ENCODE measurements around the gene CLDND1. TPM values are rescaled to one million over a fixed set of nuclear protein-coding genes. Genes with fewer than 3 reads are reported as not detected.

CLDND1 gene
- total RNA-seq, 1 experiment from 2014 or later: 74.5 TPM

- no peaks in the 10 kb centered on the region for H3K27me3 Mint-ChIP-seq (ENCODE audit: unreplicated experiment)
- intact Hi-C loops (cut with micrococcal nuclease; ENCODE audit: unreplicated experiment): no loop called here
- CTCF ChIA-PET: no interaction called here
- H3K4me1 Mint-ChIP-seq (ENCODE audit: low read depth, unreplicated experiment): no peaks in the 10 kb centered on the region
- no peak overlapping the region for H3K4me3 Mint-ChIP-seq (ENCODE audit: low read depth, unreplicated experiment)
- DNase-seq: no peak
- no peak for TF ChIP-seq CTCF (IDR thresholded peaks at IDR 0.05; ENCODE audit: unreplicated experiment)
- H3K36me3 Mint-ChIP-seq (ENCODE audit: insufficient read depth, unreplicated experiment): no peaks in the 10 kb centered on the region
- H3K27ac Mint-ChIP-seq (ENCODE audit: unreplicated experiment): no peak overlapping the region
- no TSS peak for BruUV-seq (replicated peaks)
- no peaks in the 10 kb centered on the region for H3K9me3 Mint-ChIP-seq (ENCODE audit: low read depth, unreplicated experiment)
Observed at GRCh38 chr3:98534168-98534567, 11.5 kb upstream of the CLDND1 start.

GRCh38 chr3:98532709-98533571 lies 10.2 kb upstream of the CLDND1 start:
- Mint-ChIP-seq H3K27ac (ENCODE audit: unreplicated experiment) (no peak overlapping the region), H3K4me3 (ENCODE audit: low read depth, unreplicated experiment) (no peak overlapping the region), H3K4me1 (ENCODE audit: low read depth, unreplicated experiment) (no peaks in the 10 kb centered on the region), H3K9me3 (ENCODE audit: low read depth, unreplicated experiment) (no peaks in the 10 kb centered on the region), H3K27me3 (ENCODE audit: unreplicated experiment) (no peaks in the 10 kb centered on the region), H3K36me3 (ENCODE audit: insufficient read depth, unreplicated experiment) (no peaks in the 10 kb centered on the region)
- CTCF ChIA-PET: no interaction called here
- TF ChIP-seq CTCF (IDR thresholded peaks at IDR 0.05; ENCODE audit: unreplicated experiment): no peak
- no TSS peak for BruUV-seq (replicated peaks)
- no peak for DNase-seq
- intact Hi-C loops (cut with micrococcal nuclease; ENCODE audit: unreplicated experiment): no loop called here

- intact Hi-C loops (cut with micrococcal nuclease; ENCODE audit: unreplicated experiment): no loop called here
- CTCF ChIA-PET: no interaction called here
- Mint-ChIP-seq H3K36me3 (ENCODE audit: insufficient read depth, unreplicated experiment) (no peaks in the 10 kb centered on the region), H3K27ac (ENCODE audit: unreplicated experiment) (no peak overlapping the region), H3K4me1 (ENCODE audit: low read depth, unreplicated experiment) (no peaks in the 10 kb centered on the region), H3K4me3 (ENCODE audit: low read depth, unreplicated experiment) (no peak overlapping the region), H3K9me3 (ENCODE audit: low read depth, unreplicated experiment) (no peaks in the 10 kb centered on the region), H3K27me3 (ENCODE audit: unreplicated experiment) (no peaks in the 10 kb centered on the region)
- no peak for DNase-seq
- no TSS peak for BruUV-seq (replicated peaks)
- TF ChIP-seq CTCF (IDR thresholded peaks at IDR 0.05; ENCODE audit: unreplicated experiment): no peak
Observed at GRCh38 chr3:98532275-98532637, 9.6 kb upstream of the CLDND1 start.

GRCh38 chr3:98531622-98532274 lies 9.0 kb upstream of the CLDND1 start, which contains the start of gene GPR15:
TSS of gene GPR15 (plus strand) at chr3:98531978. CDS start at chr3:98532034, 56 bp downstream.
- no peak for DNase-seq
- CTCF ChIA-PET: no interaction called here
- no peak within 1 kb of the TSS for H3K27ac Mint-ChIP-seq (ENCODE audit: unreplicated experiment)
- no peaks in the 10 kb centered on the region for H3K4me1 Mint-ChIP-seq (ENCODE audit: low read depth, unreplicated experiment)
- intact Hi-C loops (cut with micrococcal nuclease; ENCODE audit: unreplicated experiment): no loop called here
- H3K9me3 Mint-ChIP-seq (ENCODE audit: low read depth, unreplicated experiment): no peaks in the 10 kb centered on the region
- H3K27me3 Mint-ChIP-seq (ENCODE audit: unreplicated experiment): no peaks in the 10 kb centered on the region
- TF ChIP-seq CTCF (IDR thresholded peaks at IDR 0.05; ENCODE audit: unreplicated experiment): no peak
- BruUV-seq (replicated peaks): no TSS peak
- H3K4me3 Mint-ChIP-seq (ENCODE audit: low read depth, unreplicated experiment): no peak within 1 kb of the TSS
- H3K36me3 Mint-ChIP-seq (ENCODE audit: insufficient read depth, unreplicated experiment): no peaks in the 10 kb centered on the region
